Activated naive CD4-positive, alpha-beta T cell treated with anti-CD3 and anti-CD28 coated beads, Interleukin-2, amount 10 ng/mL, durations not matched to agents 7 days and 5 days (primary cell): ENCODE data around the gene GRID1.

Experiments
- CTCF ChIA-PET: fragments of 350-600 bp; sonication (Branson Sonifier 250); formaldehyde crosslinking; loops from one replicate; lab custom pipeline; 2021; ENCODE audit warnings: antibody characterized with exemption; lab: Charles Lee
- DNase-seq: peaks from one replicate; pipeline ENCODE4 v3.0.0-alpha.2; 2020
- H3K27ac Mint-ChIP-seq: one replicate; pipeline ENCODE4 v1.8.0; 2021; ENCODE audit warnings: mild to moderate bottlenecking, moderate library complexity, mixed read lengths
- H3K27me3 Mint-ChIP-seq: one replicate; pipeline ENCODE4 v1.8.0; 2021; ENCODE audit warnings: mild to moderate bottlenecking, mixed read lengths
- H3K36me3 Mint-ChIP-seq: one replicate; pipeline ENCODE4 v1.8.0; 2021; ENCODE audit warnings: mixed read lengths
- H3K4me1 Mint-ChIP-seq: one replicate; pipeline ENCODE4 v1.8.0; 2021; ENCODE audit warnings: mixed read lengths
- H3K4me3 Mint-ChIP-seq: one replicate; pipeline ENCODE4 v1.8.0; 2021; ENCODE audit warnings: mild to moderate bottlenecking, moderate library complexity, mixed read lengths
- H3K9me3 Mint-ChIP-seq: one replicate; pipeline ENCODE4 v1.8.0; 2021; ENCODE audit warnings: mixed read lengths

GRID1 gene

GRCh38 chr10:86258941-86259340 is 107.7 kb downstream of the GRID1 start:
- Mint-ChIP-seq H3K4me1 (no peaks in the 10 kb centered on the region), H3K36me3 (no peaks in the 10 kb centered on the region), H3K9me3 (no peaks in the 10 kb centered on the region), H3K27me3 (peaks cover 44% of the 10 kb centered on the region), H3K27ac (no peak overlapping the region), H3K4me3 (no peak overlapping the region)
- DNase-seq, result no peak
- CTCF ChIA-PET, result no interaction called here

- Mint-ChIP-seq H3K4me1 (no peaks in the 10 kb centered on the region), H3K36me3 (no peaks in the 10 kb centered on the region), H3K27ac (no peak overlapping the region), H3K27me3 (peaks cover 41% of the 10 kb centered on the region), H3K4me3 (no peak overlapping the region), H3K9me3 (no peaks in the 10 kb centered on the region)
- CTCF ChIA-PET, result no interaction called here
- DNase-seq, result no peak
Measured at GRCh38 chr10:86258499-86258898, 108.1 kb downstream of the GRID1 start.

DNA sequence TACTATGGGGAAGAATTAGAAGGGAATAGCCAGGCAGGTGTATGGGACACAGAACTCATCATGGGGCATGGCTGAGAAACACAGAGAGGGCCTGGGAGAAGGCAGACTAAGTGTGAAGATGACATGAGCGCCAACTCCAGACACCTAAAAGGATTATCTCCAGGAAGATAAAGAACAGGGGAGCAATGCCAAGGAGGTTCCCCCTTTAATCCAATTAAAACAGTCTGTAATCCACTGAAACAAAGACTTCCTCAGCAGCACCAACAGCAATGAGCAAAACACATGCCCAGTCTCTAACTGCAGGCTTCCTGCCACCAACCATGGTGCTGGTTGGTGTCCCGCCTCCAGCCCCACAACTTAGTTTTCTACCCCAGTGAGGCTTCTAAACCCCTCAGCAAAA is 108.9 kb downstream of the GRID1 start:
- no peak overlapping the region for H3K4me3 Mint-ChIP-seq
- DNase-seq, result no peak
- CTCF ChIA-PET, result no interaction called here
- H3K27ac Mint-ChIP-seq, result no peak overlapping the region
- no peaks in the 10 kb centered on the region for H3K4me1 Mint-ChIP-seq
- no peaks in the 10 kb centered on the region for H3K36me3 Mint-ChIP-seq
- H3K27me3 Mint-ChIP-seq, result peaks cover 33% of the 10 kb centered on the region
- H3K9me3 Mint-ChIP-seq, result no peaks in the 10 kb centered on the region

GRCh38 chr10:86256690-86257315 is 109.8 kb downstream of the GRID1 start:
- Mint-ChIP-seq H3K27ac (no peak overlapping the region), H3K9me3 (no peaks in the 10 kb centered on the region), H3K4me3 (no peak overlapping the region), H3K36me3 (no peaks in the 10 kb centered on the region), H3K4me1 (no peaks in the 10 kb centered on the region), H3K27me3 (peaks cover 24% of the 10 kb centered on the region)
- DNase-seq, result no peak
- CTCF ChIA-PET, result no interaction called here

DNA sequence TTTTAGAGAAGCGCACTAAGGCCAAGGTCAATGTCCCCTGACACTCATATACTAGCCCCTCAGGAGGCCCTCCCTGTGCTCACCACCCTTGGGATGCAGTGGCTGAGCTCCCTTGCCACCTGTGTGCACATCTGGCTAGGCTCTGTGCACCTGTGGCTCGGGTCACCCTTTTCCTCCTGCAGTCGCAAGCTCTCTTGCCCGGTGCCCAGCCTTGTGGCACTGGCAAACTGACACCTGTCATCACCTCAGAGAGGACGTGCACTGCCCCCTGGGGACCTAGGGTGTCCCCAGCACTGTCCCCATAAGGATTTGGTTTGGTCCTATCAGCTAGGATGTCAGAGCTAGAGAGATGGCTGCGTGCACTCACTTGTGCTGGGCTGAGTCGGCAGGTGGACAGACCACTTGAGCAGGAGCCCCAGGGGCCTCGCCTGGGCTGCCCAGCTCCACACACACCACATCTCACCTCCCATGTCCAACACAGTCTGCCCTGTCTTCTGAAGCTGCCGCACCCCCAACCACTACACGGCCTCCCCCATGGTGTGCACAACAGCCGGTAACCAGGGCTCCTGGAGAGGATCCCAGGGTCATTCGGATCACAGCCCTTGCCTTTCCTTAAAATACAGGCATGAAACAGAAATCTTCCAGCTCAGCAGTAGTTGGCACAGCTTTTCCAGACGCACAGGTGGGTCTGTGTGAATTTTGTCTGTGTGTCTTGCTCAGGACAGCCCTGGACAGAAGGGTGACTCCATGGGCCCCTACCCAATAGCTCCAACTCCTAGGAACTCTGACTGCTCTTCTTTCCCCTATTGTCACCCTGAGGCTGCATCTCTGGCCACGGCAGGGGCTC is 111.0 kb downstream of the GRID1 start:
- H3K27ac Mint-ChIP-seq, result no peak overlapping the region
- CTCF ChIA-PET, result no interaction called here
- H3K4me1 Mint-ChIP-seq, result no peaks in the 10 kb centered on the region
- DNase-seq, result no peak
- no peaks in the 10 kb centered on the region for H3K9me3 Mint-ChIP-seq
- H3K4me3 Mint-ChIP-seq, result no peak overlapping the region
- no peaks in the 10 kb centered on the region for H3K36me3 Mint-ChIP-seq
- H3K27me3 Mint-ChIP-seq, result peaks cover 13% of the 10 kb centered on the region

DNA sequence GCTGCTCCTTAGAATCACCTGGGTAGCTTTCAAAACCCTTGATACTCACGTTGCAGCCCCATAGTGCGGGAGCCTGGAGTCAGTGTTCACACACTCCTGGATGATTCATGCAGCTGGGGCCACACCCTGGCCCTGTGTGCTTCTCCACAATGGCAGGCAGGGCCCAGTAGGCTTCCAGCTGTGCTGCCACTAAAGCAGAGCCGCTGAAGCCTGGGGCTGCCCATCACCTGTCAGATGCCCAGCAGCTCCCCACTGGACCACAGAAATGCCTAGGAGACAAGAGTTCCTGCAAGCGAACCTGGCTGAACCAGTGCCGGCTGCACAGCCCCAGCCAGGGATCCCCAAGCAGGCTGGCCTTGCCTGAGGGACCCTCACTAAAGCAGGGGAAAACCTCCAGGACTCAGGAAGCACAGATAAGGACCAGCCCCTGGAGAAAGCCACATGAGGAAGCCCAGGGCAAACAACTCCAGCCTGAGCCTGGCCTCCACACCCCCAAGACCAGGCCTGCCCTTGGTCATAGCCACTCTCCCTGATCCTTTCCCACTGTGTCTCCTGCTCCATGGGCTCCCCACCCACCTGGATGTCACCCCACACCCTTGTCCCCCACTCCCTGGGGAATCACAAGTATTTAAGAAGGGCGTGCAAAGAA is 111.9 kb downstream of the GRID1 start:
- Mint-ChIP-seq H3K4me1 (no peaks in the 10 kb centered on the region), H3K9me3 (peaks cover 6% of the 10 kb centered on the region), H3K36me3 (no peaks in the 10 kb centered on the region), H3K4me3 (no peak overlapping the region), H3K27ac (no peak overlapping the region), H3K27me3 (peaks cover 8% of the 10 kb centered on the region)
- DNase-seq, result no peak
- CTCF ChIA-PET, result no interaction called here

DNA sequence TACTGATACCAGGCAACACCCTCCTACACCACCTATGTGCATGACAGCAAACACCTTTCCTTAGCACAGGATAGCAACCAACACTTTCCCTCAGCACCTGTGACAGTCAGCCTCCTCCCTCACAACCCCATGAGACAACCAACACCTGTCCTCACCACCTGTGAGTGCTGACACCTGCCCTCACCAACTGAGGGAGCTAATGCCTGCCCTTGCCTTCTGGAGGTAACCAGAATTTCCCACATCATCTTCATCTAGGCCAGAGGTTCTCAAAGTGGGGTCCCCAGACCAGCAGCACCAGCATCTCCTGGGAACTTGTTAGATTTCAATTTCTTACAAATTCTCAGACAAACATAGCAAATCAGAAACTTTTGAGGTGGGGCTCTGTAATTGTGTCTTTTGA is 112.5 kb downstream of the GRID1 start:
- H3K27ac Mint-ChIP-seq, result no peak overlapping the region
- CTCF ChIA-PET, result no interaction called here
- H3K9me3 Mint-ChIP-seq, result peaks cover 7% of the 10 kb centered on the region

GRCh38 chr10:86253091-86254072 is 113.2 kb downstream of the GRID1 start:
- no peak overlapping the region for H3K27ac Mint-ChIP-seq
- H3K4me1 Mint-ChIP-seq, result no peaks in the 10 kb centered on the region
- H3K9me3 Mint-ChIP-seq, result peaks cover 7% of the 10 kb centered on the region
- no peak for DNase-seq
- peaks cover 8% of the 10 kb centered on the region for H3K27me3 Mint-ChIP-seq
- CTCF ChIA-PET, result no interaction called here
- H3K4me3 Mint-ChIP-seq, result no peak overlapping the region
- no peaks in the 10 kb centered on the region for H3K36me3 Mint-ChIP-seq

More for the DNA sequence above, 112.5 kb downstream of the GRID1 start:
- Mint-ChIP-seq H3K36me3 (no peaks in the 10 kb centered on the region), H3K4me1 (no peaks in the 10 kb centered on the region), H3K4me3 (no peak overlapping the region), H3K27me3 (peaks cover 8% of the 10 kb centered on the region)
- DNase-seq, result no peak

GRCh38 chr10:86252556-86252955 is 114.0 kb downstream of the GRID1 start:
- Mint-ChIP-seq H3K4me1 (no peaks in the 10 kb centered on the region), H3K9me3 (peaks cover 7% of the 10 kb centered on the region), H3K27ac (no peak overlapping the region), H3K4me3 (no peak overlapping the region), H3K27me3 (peaks cover 4% of the 10 kb centered on the region), H3K36me3 (no peaks in the 10 kb centered on the region)
- CTCF ChIA-PET, result no interaction called here
- DNase-seq, result no peak

GRCh38 chr10:86252079-86252478 is 114.5 kb downstream of the GRID1 start:
- Mint-ChIP-seq H3K27me3 (peaks cover 4% of the 10 kb centered on the region), H3K9me3 (peaks cover 7% of the 10 kb centered on the region), H3K36me3 (no peaks in the 10 kb centered on the region), H3K4me3 (no peak overlapping the region), H3K27ac (no peak overlapping the region), H3K4me1 (no peaks in the 10 kb centered on the region)
- no peak for DNase-seq
- CTCF ChIA-PET, result no interaction called here

DNA sequence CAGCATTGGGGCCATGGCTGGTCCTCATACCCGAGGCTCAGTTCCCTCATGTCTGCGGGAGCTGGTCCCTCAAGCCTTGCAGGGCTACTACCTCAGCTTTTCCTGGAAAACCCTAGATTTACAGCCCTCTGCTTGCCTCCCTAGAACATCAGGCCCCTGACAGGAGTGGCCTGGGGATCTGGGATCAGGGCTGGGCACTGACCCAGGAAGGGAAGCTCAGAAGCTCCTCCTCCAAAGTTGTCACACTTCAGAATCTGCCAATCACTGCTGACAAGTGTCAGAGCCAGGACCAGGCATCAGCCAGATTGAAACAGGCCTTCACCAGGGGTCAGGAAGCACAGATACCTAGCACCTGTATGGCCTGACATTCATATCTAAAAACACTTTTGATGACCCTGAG is 115.2 kb downstream of the GRID1 start:
- no peak for DNase-seq
- no peak overlapping the region for H3K4me3 Mint-ChIP-seq
- peaks cover 4% of the 10 kb centered on the region for H3K27me3 Mint-ChIP-seq
- H3K4me1 Mint-ChIP-seq, result no peaks in the 10 kb centered on the region
- no peaks in the 10 kb centered on the region for H3K36me3 Mint-ChIP-seq
- CTCF ChIA-PET, result no interaction called here
- H3K27ac Mint-ChIP-seq, result no peak overlapping the region
- peaks cover 7% of the 10 kb centered on the region for H3K9me3 Mint-ChIP-seq

GRCh38 chr10:86250399-86250798 is 116.2 kb downstream of the GRID1 start:
- Mint-ChIP-seq H3K36me3 (no peaks in the 10 kb centered on the region), H3K27ac (no peak overlapping the region), H3K4me3 (no peak overlapping the region), H3K9me3 (peaks cover 7% of the 10 kb centered on the region), H3K27me3 (peaks cover 4% of the 10 kb centered on the region), H3K4me1 (no peaks in the 10 kb centered on the region)
- CTCF ChIA-PET, result no interaction called here
- DNase-seq, result no peak

- H3K9me3 Mint-ChIP-seq, result peaks cover 7% of the 10 kb centered on the region
- no peak overlapping the region for H3K4me3 Mint-ChIP-seq
- no peaks in the 10 kb centered on the region for H3K4me1 Mint-ChIP-seq
- no peak for DNase-seq
- H3K27ac Mint-ChIP-seq, result no peak overlapping the region
- CTCF ChIA-PET, result no interaction called here
- H3K36me3 Mint-ChIP-seq, result no peaks in the 10 kb centered on the region
- H3K27me3 Mint-ChIP-seq, result peaks cover 4% of the 10 kb centered on the region
Measured at GRCh38 chr10:86249794-86250193, 116.8 kb downstream of the GRID1 start.

DNA sequence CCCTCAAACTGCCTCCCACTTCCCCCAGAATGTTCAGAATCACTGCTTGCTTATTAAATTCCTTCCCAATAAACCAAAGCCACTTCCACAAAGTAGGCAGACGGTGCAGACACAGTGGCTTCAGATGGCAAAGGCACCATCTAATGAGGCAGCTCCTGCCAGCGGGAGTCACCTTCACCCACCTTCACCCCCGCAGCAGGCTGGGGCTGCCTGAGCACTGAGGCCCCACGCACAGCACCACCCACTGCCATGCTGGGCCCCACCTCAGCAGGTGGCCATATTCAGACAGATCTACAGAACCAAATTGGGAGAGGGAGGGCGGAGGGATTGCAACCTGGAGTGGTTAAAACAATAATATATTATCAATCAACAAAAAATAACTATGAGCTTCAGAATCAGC is 118.5 kb downstream of the GRID1 start:
- no peaks in the 10 kb centered on the region for H3K36me3 Mint-ChIP-seq
- no peaks in the 10 kb centered on the region for H3K4me1 Mint-ChIP-seq
- H3K27me3 Mint-ChIP-seq, result no peaks in the 10 kb centered on the region
- CTCF ChIA-PET, result no interaction called here
- peaks cover 7% of the 10 kb centered on the region for H3K9me3 Mint-ChIP-seq
- H3K4me3 Mint-ChIP-seq, result no peak overlapping the region
- DNase-seq, result no peak
- H3K27ac Mint-ChIP-seq, result no peak overlapping the region
